Activated CD4-positive, CD25-positive, alpha-beta regulatory T cell treated with anti-CD3 and anti-CD28 coated beads, Interleukin-2, amount 50 U/mL, for 72 hours (primary cell): ENCODE results near the gene PCSK5.

ENCODE experiments used
- DNase-seq: peaks from one replicate; pipeline ENCODE4 v3.0.0; 2021

PCSK5 gene

DNA sequence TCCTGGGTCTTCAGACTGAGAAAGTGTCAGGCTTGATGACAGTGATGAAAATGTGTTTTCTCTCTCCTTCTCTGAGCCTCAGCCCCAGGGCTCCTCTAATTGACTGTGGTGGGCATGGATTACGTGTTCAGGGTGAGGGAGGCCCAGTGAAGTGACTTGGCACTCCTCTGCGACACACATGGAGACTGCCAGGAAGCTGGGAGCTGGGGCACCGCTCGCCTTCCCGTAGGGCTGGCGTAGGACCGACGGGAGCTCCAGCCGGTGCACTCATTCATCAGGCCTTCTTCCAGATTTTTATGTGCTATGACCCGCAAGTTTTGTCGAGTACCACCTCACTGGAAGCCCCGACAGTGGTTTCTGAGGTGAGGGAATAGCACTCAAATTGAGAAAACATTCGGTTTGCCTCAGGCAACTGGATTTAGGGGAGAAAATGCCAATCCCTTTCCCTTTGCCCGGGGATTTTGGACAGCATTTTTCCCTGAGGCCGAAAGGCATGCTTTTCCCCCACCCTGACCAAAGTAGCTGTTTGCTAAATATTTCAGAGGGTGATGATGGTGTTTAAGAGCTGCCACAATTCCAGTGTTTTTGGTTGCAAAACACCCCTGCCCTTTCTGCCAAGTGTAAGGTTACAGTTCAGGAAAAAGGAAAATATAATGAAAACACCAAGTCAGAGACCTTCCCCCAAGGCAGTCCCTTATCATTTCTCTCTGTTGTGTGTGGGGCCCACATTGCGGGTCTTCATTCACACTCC lies 83.7 kb downstream of the PCSK5 start:
- no peak for DNase-seq

DNA sequence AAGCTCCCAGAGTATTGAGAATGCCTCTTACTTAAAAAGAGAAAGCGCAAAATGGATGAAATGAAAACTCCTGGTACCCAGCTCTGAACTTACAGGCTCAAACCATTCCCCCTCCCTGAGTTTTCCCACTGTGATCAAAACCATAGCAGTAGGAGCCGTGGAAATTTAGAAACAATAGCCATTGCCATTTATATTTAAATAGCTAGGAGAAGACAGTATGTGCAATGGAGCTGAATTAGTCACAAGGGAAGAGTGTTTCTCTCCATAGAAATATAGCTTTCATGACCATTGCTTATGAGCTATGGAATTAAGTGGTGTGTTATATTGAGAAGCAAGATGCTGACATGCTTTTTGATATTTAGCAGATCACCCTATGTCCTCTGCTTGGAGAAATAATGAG lies 84.6 kb downstream of the PCSK5 start:
- DNase-seq = no peak

DNA sequence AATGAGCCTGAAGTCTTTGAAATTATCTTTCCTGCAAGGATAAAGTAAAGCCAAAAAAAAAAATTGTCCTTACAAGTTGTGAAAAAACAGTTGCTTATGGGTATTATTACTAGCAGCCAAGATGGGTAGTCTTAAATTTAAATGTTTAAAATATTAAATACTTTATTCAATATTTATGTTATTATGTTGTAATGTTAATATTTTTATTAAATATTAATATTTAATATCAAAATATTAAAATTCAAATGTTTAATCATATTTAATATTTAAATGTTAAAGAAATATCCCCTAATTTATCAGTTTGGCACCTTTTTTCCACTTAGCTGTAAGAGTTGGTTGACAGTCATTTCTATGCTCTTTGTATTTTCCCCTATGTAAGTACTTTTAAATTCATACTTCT lies 86.1 kb downstream of the PCSK5 start:
- DNase-seq = no peak

DNA sequence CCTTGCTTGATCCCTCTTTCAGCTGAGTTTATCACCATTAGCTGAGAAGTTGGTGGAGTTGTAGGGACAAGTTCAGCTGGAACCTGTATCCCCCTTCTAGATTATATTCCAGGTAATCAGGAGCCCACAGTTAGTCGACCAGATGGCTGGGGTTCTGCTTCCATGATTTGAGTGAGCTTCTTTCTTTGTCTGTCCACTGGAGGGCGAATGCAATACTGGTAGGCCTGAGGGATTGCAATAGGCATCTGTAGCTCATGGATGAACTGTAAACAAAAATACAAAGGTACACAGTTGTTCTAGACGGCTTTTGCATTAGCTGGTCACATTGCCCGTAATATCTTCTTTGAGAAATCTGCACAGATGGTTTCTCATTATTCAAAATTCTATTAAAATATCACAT lies 88.9 kb downstream of the PCSK5 start:
- DNase-seq = no peak

DNA sequence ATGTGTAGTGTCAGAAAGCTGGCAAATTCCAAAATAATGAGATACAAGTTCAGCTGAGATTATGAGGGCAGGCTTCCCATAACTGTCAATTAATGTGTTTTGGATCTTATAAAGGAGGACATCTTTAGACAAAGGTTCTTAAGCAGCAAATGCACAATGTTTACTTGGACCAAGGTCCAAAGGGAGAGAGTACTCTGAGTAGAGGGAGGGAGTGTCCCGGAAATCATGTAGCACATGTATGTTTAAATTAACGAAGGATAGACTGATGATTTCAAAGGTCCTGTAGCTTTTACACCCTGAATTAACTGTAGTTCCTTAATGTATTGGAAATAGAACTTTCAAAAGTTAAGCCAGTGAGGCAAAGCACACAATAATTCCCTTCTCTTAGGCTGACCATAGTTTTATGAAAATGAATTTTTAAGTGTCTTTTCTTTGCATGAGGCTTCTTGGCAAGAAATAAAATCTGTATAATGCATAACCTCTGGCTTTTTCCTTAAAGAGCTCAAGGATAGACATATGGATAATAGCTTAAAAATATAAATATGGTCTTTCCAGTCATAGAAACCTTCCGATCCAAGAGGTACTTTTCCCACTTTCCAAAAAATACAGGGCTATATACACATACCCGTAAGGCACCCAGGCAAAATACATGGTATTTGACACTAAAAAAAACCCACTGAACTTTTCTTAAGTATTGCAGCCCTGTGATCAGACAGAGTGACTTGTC lies 93.0 kb downstream of the PCSK5 start:
- no peak for DNase-seq

DNA sequence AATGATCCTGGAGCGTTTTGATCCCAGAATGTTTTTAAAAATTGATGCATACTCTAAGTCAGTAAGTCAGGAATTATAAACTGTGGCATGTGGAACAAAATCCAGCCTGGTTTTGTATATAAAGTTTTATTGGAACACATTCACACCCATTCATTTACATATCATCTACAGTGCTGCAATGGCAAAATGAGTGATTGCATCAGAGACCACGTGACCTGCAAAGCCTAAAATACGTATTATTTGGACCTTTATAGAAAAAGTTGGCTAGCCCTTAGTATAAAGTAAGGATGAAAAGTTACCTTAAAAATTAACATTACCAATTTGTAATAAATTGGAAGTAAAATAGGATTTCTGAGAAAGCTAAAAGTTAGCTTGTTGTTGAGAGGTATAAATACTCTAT lies 95.0 kb downstream of the PCSK5 start:
- DNase-seq = no peak

DNA sequence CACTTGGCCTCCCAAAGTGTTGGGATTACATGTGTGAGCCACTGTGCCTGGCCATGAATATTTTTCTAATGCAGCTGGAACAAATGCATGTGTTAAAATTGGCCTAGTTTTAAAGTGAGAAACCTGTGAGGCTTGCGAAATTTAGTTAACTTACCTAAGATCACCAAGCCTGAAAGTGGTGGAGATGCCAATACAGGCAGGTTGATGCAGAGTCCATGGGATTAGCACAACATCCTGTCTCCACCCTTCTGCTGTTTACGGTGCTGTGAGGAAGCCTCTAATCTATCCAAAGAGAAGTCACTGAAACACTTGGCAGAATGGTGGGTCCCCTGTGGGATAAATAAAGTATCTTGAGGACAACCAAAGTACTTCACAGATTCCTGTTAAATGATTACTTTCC lies 98.2 kb downstream of the PCSK5 start:
- DNase-seq = no peak

DNA sequence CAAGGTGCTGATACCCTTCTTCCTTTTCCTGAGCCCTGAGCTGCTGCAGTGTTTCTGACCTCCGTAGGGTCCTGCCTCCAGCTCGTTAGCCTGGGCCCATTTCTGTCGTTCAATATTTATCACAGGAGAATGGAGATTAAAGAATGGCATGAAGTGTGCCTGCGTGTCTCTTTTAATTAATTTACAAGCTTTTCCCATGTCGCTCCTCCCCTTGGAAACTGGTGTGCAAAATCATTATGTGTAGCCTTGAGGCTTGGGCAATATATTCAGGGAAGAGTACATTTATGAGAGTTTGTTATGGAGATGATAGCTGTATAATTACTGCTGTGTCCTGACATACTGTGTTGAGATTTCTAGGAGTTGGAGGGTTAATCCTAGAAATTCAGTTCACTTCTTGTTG lies 99.7 kb downstream of the PCSK5 start:
- no peak for DNase-seq

DNA sequence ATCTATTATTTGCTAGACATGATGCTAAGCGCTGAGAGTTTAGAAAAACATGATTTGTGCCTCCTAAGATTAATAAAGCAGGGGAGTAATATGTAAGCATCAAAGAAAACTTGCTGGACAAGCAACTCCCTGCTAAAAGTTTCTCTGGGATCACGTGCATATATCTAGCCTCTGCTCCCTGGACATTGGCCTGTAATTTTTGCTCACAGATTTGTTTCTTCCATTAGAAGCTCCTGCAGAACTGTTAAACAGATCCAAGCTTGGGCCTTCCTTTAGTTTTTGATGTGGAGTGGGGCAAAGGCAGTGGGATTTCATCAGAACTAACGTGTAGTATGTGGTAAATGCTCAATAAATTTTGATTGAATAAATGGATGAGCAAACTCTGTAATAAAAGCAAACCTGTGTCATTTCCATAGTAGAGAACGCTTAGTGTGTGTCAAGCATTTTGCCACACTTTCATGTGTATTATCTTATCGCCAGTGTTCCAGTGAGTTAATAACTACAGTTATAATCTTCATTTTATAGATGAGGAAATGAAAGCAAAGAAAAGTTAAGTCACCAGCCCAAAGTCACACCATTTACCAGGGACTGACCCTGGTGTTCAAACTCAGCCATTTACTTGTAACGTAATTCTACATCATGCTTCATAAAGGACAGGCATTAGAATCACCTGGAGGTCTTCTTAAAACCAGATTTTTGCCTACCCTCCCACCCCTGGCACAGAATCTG lies 100.3 kb downstream of the PCSK5 start:
- no peak for DNase-seq

DNA sequence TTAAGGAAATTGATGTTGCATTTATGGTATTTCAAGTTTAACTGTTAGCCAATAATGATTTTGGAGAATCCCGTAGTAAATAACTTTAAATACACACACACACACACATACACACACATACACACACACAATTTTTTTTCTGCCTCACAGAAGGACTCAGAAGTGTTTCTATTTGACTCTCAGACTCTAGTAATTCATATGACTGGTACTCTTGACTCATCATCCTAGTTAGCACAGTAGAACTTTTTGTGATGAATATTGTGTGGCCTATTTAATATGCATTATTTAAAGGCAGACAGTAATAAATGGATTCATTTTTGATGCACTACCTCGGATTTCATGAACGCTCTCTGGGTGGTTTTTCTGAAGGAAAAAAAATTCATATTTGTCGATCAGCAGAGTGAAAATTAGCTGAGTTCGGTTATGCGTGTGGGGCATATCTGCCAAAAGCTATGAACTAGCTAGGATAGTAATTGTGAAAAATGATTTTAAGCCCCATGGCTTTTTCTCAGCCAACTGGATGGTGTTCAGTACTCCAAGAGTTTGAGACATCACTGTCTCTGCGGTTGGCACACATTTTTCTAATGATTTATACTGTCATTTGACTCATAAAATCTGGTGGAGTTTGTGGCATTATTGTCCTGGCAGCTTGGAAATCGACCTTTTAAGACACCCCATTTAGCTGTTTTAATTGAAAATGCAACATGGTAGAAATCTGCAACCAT lies 102.2 kb downstream of the PCSK5 start:
- DNase-seq = no peak

DNA sequence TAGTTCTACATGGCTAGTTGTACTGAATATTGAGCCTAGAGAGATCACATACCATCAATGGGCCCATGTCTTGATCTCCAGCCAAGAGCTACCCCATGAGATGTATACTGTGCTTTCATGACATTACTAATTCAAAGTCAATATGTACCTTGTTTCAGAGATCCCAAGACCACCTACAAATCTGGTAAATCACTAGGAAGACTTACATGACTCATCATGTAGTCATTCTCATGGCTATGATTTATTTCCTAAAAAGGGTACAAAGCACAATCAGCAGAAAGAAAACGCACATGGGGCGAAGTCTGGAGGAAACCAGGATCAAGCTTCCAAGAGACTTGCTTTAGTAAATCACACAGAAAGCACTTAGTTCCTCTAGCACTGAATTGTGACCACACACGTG lies 103.0 kb downstream of the PCSK5 start:
- no peak for DNase-seq

DNA sequence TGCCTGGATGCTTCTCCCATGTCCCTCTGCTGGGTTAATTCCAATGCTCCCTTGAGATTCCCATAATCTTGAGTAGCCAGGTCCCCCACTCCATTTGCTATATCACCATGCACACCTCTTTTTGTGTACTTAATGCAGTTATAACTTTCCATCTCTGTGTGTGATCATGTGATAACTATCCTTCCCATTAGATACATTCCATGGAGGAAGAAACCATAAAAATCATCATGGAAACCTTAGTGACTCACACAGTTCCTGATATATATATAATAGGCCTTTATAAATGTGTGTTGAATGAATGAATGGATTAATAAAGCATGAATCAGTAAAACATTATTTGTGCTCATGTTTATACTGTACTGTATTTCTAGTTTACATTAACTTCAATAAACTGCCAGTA lies 104.6 kb downstream of the PCSK5 start:
- no peak for DNase-seq

DNA sequence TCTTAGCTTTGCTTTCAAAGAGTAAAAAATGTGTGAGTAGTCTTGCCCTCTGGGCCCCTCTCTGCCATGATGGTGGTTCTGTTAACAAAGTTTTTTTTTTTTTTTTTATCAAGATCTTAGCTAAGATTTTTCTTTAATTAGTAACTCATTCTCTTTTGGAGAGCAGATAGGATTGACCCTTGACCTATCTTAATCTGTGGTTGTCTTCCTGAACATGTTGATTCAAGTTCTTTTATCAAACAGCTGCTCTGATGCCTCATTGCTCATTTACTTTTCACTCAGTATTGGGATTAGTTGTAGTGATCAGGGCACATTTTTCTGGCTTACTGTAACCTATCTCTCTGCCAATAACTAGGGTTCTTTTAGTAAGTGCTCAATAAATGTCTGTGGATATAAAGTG lies 106.3 kb downstream of the PCSK5 start:
- DNase-seq = no peak

DNA sequence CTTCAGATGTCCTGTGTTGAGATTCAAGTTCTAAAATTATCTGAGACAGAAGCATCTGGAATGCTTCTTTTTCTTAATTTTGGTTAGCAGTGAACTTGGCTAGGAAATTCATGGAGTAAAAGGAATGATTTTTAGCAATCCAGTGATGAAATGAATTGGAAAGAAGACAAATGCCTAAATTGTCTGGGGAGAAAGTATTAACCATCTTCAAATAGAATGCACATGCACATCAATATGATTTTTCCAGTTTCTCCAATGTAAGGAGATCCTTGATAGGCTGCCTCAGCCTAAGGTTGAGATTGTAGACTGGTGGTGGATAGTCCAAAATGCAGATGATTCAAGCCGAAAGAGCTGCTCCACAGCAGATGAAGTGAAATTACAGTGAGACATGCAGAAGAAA lies 106.7 kb downstream of the PCSK5 start:
- DNase-seq = no peak

DNA sequence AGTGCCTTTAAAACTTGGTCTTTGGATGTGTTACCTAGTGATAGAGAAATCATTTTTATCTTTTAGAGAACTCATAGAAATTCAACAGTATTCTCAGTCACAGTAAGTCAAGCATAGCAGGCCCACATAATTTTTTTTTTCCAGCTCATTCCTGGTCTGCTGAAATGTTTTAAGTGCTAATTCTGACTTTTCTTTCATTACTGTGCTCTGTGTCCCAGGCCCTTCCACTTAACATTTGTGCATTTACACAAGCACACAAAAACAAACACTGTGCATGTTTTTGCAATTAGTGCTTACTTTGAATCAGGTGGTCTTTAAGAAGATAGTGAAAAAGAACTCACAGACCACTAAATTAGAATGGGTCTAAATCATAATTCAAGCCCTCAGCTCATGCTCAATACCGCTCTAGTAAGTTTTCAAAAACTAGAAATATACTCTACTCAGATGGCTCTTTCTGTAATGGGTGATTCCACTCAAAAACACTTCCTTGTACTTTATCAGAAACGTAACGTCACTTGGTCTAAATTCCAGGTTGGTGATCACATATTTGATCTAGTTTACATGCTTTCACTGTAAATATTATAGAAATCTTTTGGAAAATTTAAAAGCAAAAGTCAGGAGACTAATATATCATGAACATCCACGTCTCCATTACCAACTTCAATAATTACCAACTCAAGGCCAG lies 107.8 kb downstream of the PCSK5 start:
- no peak for DNase-seq

DNA sequence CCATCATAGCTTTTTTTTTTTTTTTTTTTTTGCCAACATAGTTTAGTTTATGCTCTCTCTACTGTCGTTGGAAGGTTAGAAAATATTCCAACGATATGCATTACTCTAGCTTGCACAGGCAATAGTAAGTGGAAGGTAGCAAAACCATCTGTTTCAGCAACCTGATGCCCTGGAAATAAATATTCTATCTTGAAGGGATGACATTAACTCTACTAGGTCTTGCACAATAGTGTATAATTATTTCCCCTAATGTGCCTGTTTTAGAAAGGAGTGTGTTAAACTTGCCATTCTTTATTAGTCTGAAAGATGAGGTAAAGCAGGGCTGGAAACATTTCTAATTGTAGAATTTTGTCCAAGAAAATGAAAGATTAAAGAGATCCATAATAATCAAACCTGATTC lies 111.0 kb downstream of the PCSK5 start:
- DNase-seq = no peak

DNA sequence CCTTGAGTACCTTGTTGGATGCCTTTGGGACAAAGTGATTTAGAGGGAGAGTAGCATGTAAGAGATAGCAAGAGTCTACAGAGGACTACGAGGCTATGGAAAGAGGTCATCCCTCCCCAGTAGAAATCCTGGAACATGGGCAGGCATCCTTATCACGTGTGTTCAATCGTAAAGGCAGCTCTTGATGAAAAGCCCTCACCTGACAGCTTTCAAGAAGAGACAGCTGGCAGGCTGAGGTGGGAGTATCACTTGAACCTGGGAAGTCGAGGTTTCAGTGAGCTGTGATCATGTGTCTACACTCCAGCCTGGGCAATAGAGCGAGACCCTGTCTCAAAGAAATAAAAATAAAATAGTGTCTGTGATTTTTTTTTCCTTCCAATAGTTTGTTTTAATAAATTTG lies 112.6 kb downstream of the PCSK5 start:
- DNase-seq = no peak

DNA sequence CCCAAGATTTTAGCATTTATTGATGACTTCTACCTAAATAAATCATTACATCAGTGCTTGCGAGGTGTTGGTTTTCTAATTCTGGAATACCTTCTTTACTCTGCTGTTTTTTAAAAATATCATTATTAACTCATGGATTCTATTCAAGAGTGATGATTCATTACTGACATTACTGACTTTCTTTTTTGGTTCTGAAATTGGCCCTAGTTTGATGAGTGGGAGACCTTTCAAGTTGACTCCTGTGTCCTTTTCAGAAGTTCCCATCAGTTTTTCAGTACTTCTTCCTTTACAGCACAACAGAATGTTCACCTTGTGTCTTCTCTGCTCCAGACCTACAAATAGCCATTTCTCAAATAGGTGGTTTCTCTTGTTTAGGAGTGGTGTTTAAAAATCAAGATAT lies 114.1 kb downstream of the PCSK5 start:
- DNase-seq = no peak

DNA sequence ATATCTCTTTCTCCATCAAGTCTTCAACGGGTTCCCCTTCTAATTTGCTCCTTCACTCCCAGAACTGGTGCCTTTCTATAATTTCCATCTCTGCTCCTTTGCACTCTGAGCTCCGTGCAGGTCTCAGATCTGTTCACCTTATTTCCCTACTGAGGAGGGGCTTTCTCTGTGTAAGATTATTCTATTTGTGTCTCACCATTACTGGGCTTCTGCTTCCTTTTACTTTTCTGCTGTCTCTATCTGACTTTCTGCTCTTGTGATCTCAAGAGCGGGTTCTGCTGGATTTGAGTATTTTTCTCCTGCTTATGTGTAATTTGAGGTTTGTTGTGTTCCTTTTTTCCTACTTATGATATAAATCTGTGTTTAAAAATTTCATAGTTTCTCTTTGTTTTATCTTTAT lies 117.5 kb downstream of the PCSK5 start:
- no peak for DNase-seq

DNA sequence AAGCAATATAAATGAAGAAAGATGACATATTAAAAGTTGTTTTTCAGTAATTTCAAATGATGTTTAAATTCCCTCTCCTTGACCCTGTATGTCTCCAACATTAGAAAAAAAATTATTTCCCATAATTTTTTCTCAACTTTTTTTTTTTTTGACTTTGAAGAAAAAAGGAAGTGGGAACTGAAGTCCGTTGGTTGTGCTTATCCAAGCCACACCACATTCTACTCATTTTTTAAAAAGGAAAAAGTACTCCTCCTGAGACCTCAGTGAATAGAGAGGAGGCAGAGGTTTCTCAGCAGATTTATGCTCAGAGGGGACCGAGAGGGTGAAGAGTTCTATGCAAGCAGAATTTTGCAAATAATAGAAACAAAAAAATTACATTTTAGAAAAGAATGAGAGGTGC lies 123.3 kb downstream of the PCSK5 start:
- DNase-seq = no peak

DNA sequence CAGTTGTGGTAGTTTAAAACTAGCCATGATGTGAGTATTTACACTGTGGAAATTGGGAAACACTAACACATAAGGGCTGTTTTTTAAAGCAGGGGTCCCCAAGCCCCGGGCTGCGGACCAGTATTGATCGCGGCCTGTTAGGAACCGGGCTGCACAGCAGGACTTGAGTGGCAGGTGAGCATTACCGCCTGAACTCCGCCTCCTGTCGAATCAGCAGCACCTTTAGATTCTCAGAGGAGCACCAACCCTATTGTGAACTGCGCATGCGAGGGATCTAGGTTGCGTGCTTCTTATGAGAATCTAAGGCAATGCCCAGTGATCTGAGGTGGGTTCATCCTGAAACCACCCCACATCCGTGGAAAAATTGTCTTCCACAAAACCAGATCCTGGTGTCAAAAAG lies 127.8 kb downstream of the PCSK5 start:
- DNase-seq = no peak

DNA sequence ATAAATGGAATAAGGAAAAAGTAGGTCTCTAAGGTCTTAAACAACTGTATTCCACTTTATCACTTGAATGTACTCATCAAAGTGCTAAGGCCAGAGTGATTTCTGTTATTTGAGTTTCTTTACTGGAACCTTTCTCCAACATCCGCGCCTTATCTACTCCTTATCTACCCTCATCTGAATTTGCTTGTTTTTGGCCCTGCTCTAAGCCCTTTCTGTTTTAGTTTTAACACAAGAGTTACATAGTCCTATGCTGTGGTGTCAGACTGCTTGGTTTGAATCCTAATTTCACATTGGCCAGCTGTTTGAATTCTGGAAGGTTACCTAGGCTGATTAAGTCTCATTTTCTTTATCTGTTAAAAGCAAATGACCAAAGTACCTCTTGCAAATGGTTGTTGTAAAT lies 128.3 kb downstream of the PCSK5 start:
- DNase-seq = no peak

DNA sequence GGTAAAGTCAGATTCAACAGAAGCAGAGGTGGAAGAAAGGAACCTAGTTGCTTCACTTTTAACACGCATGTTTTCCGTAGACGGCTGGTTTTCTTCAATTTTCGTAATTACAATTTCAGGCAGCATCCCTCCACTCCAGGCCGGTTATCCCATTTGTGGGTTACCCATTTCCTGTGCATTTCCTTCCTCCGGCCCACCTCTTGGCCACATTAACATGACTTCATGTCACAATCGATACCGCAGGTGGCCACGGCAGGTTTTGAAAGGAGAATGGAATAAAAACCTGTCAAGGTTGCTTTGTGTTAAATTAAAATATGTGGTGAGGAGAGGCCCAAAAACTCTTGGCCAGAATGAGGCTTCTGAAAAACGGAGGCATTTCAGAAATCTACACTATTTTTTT lies 130.2 kb downstream of the PCSK5 start:
- DNase-seq = no peak
